UCSD-AML1 (cell line): ENCODE data around the gene CGNL1.
A peak's percentile ranks its signal among the peaks of the same experiment; 100 is the strongest.

ENCODE experiments used
- DNase-seq: peaks from one replicate; lab custom pipeline; 2025; ENCODE audit not compliant: unreplicated experiment; lab: John Stamatoyannopoulos, UW

The CGNL1 gene

GRCh38 chr15:57353317-57353804, 22.9 kb upstream of the CGNL1 start:
- DNase-seq = no peak

- no peak for DNase-seq
Observed at GRCh38 chr15:57354436-57355123, 21.7 kb upstream of the CGNL1 start.

- DNase-seq = no peak
Observed at GRCh38 chr15:57355259-57355658, 21.0 kb upstream of the CGNL1 start.

- DNase-seq = no peak
Observed at GRCh38 chr15:57356178-57356577, 20.1 kb upstream of the CGNL1 start.

- DNase-seq = no peak
Observed at GRCh38 chr15:57356636-57357035, 19.7 kb upstream of the CGNL1 start.

GRCh38 chr15:57357799-57358198, 18.5 kb upstream of the CGNL1 start:
- no peak for DNase-seq

GRCh38 chr15:57358571-57358970, 17.7 kb upstream of the CGNL1 start:
- DNase-seq = no peak

GRCh38 chr15:57363661-57364060, 12.6 kb upstream of the CGNL1 start:
- no peak for DNase-seq

- peak; percentile 52 for DNase-seq
Observed at GRCh38 chr15:57364282-57365007, 11.9 kb upstream of the CGNL1 start.

- no peak for DNase-seq
Observed at GRCh38 chr15:57367556-57367955, 8.7 kb upstream of the CGNL1 start.

- DNase-seq = no peak
Observed at GRCh38 chr15:57370929-57371328, 5.4 kb upstream of the CGNL1 start.

GRCh38 chr15:57373251-57373881, 2.9 kb upstream of the CGNL1 start:
- DNase-seq = no peak

- DNase-seq = no peak
Observed at GRCh38 chr15:57373882-57374276, 2.4 kb upstream of the CGNL1 start.

GRCh38 chr15:57376696-57377477, 582 bp downstream of the CGNL1 start:
- no peak for DNase-seq

GRCh38 chr15:57377478-57377847, 1.2 kb downstream of the CGNL1 start:
- DNase-seq = no peak

GRCh38 chr15:57379487-57379886, 3.2 kb downstream of the CGNL1 start:
- DNase-seq = no peak

- DNase-seq = no peak
Observed at GRCh38 chr15:57380854-57381253, 4.5 kb downstream of the CGNL1 start.

- DNase-seq = no peak
Observed at GRCh38 chr15:57382215-57382614, 5.9 kb downstream of the CGNL1 start.

- no peak for DNase-seq
Observed at GRCh38 chr15:57382969-57383368, 6.7 kb downstream of the CGNL1 start.

- no peak for DNase-seq
Observed at GRCh38 chr15:57384024-57384423, 7.7 kb downstream of the CGNL1 start.

- no peak for DNase-seq
Observed at GRCh38 chr15:57384816-57385215, 8.5 kb downstream of the CGNL1 start.
